ENCODE data around the gene PGF.

PGF gene

DNA sequence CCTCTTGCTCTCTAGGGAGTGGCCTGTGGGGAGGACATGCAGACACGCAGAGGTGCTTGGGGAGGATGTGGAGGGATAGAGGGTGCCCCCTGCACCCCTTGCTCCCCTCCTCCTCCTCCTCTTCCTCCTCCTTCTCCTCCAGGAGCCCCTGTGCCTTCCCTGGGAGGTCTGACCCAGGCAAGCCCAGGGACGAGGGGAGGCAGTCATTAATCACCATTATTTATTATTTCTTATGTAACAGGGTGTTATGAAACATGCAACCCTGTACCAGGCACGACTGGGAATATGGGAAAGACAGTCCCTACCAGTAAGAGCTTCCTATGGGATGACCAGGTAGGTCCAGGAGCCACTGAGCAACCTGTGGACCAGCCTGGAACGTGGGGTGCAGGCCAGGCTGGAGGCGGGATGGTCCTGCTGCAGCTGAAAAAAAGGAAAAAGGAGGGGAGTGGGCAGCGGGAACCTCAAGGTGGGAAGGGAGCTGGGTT, 22.5 kb upstream of the PGF start:
- DNase-seq, result no peak

DNA sequence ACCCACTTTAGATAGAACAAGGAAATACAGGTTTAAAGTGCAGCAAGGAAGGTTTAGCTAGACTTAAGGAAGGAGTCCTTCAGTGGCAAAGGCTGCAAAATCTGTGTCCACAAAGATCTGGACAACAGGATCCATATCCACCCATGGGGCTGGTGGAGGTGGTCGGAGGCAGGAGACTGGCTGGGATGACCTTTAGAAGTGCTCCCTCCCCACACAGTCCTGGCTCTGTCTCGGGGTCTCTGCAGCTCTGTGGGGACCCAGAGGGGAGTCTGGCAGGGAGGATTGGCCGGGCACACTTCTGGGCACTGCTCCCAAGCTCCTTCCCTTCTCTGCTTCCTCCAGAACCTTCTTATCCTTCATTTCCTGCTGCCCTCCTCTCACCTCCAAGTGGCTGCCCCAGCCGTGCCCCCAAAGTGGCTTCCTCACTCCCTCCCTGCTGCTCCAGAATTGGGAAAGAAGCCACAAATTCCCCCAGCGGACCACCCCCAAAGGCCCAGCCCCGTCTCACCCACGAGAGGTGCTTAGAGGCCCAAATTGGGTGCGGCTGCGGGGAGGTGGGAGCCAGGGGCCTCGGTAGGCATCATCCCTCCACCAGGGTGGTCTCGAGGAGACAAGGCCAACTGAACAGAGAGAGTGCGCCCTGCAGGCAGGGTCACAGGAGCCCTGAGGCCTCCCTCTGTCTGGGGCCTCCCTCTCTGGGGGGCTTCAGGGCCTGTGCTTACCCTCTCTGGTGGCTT, 21.9 kb upstream of the PGF start:
- no peak for DNase-seq

DNA sequence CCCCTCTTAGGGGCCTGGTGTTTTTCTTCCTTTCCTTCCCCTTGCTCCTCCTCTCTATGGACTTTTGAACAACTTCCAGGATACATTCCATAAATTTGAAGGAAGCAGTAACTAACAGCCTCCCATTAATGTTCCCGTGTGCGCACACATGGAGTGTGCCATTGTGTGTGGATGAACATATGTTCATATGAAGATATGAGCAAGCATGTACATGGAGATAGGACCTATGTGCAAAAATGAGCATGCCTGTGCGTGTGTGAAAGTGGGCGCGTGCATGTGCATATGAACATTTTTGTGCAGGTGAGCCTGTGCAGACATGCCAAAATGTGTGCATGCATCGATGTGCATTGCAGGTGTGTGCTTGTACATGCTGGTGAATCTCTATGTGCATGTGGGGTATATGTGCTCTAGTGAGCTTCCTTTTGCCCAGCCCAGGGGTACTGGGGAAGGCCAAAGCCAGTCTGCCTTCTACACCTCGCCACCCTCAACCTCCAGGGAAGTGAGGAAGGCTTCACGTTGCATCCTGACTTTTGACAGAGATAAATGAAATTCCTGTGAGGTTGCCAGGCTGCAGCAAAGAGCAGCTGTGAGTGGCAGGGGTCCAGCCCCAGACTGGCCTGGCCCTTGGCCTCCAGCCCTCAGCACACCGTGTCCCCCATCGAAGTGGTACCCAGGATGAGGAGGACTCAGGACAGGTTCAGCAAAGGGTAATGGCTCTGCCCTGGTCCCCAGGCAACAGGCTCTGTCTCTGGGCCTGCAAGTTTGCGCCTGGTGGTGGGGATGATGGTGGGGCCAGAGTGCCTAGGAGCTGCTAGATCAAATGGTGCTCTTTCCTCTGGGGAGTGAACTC, 21.1 kb upstream of the PGF start:
- no peak for DNase-seq

DNA sequence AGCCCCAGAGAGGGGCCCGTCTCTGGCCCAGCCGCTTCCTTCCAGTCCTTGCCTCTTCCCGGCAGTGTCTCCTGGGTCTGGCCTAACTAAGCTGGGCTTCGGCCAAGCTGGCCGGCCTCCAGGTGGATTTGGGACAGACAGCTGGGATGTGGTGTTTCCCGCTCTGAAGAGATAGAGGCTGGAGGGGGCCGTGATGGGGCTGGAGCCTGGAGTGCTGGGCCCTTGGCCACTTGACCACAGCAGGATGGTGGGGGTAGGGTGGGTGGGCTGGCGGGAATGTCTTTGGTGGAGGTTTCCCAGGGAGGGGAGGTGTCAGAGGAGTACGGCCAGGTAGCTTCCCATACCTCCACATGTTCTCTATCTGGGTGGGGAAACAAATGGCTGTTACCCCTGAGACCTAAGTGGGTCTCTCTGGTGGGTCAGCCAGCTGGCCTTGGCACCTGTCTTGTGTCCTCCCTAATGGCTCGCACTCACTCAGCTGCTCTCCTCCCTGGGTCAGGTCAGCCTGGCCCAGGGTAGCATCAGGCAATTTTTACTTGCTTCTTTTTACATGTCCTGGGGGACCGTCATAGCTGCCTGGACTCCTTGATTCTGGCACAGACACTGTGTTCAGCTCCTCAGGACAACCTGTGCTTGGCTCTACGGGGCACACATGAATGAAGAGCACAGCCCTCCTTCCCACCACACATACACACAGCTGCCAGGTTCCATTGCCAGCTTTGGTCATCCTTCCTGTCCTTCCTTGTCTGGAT, 19.8 kb upstream of the PGF start:
- DNase-seq, result no peak

DNA sequence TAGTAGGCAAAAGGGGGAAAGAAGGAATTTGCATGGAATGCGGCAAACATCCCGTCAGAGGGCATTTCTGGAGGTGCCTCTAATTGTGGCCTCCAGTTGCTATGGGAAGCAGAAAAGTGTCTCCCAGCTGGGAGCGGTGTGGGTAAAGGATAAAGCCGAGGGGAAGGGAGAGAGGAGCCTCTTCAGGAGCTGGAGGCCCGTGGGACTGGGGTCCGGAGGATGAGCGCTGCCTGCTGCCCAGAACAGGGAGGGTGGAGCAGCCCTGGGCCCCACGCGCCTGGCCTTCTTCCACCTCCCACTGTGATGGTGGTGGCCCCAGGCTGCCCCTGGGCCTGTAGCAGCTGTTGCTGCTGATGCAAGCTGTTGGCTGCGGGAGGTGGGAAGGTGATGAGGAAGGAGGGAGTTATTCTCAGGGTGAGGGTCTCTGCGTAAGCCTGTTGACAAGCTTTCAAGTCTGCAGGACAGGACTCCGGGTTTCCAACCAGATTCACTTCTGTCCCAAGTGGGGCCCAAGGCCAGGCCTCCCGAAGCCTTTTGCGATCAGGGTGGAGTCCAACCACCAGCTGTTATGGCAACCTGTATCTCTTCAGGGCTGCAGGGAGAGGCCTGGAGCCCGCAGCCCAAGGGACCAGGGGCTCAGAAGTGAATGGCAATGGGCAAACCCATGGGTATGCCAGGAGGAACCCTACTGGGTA, 19.1 kb upstream of the PGF start:
- no peak for DNase-seq

DNA sequence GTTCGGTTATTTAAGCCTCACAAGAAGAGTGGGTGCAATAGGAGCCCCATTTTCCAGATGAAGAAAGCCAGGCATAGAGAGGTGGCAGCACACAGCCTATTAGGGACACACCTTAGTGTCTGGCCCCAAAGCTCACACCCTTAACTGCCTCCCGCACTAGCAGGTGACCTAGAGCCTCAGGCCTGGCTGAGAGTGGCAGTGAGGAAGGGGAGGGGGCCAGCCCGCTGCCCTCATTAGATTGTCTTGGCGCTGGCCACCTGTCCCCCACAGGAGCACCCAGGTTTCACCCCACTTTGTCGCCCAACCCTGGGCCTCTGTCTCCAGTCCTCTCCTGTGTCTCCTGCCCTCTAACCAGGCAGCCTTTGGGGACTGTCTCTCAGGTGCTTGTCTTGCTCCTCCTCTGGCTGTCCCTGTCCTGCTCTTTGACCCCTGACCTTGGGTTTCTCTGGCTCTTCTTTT, 18.5 kb upstream of the PGF start:
- no peak for DNase-seq

DNA sequence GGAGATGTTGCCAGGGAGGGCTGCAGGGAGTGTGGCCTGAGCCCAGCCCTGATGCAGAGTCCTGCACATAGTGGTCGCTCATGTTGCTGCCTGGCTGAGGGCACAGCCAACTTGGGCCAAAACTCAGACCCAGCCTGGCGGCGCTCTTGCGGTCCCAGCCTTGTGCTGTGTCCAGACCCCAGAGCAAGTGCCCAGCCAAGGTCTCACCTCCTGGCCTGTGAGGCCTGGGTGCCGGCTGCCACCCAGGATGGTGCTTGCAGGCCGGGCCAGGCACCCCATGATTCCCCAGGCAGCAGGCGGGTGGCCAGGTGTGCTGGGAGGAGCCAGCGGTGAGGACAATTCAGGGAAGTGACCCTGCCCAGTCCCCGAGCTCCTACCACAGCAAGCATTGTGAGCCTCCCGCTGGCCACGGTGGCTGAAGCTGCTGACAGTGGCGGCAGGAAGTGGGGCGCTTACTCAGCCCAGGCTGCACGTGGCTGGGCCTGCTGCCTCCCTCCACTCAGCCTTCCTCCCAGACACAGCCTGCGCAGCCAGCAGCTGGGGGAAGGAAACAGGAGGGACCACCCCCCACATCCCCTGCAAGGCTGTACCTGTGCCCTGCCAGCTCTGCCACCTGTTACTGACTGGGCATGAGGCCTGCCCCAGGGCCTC, 17.7 kb upstream of the PGF start:
- no peak for DNase-seq

DNA sequence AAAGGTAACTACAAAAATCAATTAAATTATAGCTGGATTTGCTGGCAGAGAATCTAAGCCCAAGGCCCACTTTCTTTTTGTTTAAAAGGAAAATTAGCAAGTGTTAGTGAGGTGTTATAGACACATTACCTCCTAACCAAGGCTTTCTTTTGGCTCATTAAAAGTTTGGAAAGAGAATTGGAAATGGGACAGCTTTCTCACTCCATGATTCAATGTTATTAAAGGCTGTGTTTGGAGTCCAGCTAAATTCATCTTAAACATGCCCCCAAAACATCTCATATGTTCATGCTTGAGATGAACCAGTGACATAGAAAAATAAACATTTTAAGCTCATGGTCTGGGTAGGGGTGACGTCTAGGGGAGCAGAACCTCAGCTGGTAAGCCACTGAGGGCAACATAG, 13.4 kb upstream of the PGF start:
- DNase-seq, result no peak

DNA sequence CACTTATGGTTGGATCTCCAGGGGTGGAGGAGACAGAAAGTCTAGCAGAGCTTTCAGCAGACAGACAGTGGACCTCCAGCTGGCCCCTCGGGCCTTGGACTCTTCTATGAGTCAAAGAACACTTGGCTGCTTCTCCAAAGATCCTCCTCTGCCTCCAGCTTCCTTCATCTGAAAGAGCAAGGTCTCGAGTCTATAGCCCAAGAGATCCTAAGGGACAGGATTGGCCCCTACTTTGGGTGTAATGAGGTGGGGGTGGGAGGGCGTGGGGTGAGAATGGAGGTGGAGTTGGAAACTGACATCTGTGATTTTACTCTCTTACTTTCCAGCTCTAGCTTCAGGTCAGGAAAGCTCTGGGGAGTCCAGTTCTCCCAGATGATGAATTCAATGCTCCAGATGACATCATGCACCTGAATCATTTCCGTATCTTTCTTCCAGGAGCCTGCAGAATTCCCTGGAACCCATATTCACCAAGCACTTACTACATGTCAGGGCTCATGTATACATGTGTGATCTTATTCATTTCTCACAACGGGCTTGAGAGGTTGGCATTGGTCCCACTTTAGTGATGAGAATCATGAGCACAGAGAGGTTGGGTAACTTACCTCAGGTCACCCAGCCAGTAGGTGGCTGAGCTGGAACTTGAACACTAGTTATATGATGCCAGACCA, 10.2 kb upstream of the PGF start:
- DNase-seq, result no peak

DNA sequence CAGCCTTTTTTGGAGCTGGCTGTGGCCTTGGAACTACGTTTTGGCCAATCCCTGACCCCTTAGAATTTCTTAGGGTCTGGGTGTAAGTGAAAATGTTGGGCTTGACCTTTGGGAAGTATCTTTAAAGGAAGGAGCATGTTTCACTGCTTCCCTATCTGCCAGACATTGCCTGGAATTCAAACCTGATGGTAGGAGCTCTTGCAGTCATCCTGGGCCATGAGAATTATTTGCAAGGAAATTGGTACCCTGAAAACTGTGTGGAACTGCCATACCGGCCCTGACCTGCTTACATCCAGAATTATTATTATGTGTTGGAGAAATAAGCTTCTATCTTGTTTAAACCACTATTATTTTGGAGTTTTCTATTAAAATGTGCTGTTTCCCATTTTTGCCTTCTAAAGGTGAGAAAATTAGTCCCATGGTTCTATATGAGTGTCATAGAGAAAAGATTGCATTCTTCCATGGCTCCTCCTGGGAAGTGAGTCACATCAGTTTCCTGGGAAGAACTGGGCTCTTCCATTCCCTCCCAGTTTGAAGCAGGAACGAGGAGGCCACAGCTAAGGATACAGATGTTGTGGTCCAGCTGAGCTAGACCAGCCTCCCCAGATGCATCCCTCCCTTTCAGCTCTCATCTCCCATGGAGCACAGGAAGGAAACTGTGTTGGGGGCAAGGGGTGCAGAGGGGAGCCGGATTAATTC, 9.5 kb upstream of the PGF start:
- DNase-seq, result no peak

DNA sequence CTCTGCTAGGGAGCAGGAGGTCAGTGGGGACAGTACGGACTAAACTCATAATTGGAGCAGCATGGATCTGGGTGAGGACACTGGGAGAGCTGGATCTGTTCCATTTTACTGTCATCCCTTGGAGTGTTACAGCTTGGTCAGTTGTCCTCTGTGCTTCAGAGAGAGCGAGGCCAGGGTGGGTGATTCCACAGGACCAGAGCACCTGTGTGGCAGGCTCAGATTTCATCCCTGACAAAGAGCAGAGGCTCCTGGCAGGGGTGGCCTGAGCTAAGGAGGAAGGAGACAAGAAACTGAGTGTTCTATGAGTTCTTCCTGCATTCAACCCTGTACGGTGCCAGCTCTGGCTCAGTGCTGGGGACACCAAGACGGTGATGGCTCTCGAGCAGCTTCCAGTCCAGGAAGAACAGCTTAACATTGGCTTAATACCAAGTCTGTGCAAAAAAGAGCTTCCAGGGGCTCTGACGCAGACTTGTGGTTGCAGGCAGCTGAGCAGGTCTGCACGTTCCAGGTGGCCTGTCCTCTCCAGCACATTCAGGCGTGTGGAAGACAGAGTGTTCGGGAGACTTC, 8.4 kb upstream of the PGF start:
- no peak for DNase-seq

DNA sequence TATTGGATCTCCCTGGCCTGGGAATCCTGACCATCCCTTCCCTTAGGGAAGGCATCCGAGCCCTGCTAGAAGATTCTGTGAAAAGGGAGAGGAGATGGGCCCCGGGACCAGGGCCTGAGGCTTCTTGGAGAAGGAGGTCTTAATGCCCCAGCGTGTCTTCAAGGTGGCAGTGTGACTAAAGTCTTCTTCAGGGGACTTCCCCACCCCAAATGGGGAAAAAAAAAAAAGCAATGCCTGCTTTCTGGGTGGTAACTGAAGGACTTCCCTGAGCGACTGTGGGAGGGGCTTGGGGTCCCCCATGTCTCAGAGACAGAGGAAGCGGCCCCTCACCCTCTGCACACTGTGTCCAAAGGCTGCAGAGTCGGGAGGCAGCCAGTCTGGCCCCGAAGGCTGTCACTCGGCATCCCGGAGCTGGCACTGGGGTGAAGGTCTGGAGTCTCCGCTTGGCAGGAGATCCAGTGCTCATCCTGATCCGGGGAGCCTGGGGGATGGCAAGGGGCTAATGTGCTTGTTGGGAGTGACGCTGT, 7.8 kb upstream of the PGF start:
- DNase-seq, result no peak

DNA sequence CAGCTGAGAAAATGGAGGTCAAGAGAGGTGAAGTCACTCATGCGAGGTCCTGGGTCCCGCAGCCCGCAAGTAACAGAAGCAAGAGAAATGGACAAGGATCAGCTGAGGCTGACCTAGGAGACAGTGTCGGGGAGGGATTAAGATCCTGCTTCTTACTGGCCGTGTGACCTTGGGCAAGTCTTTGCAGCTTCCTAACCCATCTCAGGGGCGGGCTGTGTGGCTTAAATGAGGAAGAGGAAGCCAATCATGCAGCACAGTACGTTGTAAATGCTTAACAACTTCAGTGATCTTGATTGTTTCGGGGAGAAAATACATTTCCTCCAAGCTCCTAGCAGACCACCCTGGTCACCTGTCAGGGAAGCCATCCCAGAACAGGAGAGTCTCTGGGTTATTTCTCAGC, 7.1 kb upstream of the PGF start:
- DNase-seq, result no peak

DNA sequence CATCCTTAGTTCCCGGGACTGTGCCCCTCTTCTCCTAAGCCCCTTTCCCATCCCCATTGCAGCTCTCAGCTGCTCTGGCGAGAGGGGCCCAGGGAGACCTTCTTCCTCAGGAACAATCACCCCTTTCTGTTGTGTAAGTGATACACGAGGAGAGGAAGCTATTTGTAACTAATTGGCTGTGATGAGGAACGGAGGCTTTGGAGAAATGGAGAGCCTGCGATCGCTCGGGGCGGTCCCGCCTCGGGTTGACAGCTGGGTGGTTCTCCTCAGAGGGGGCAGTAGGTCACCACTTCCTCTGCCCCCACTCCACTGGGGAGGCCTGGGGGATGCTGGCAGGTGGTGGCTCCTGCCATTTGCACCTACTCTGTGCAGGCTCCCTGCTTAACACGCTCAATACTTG, 6.6 kb upstream of the PGF start:
- no peak for DNase-seq

DNA sequence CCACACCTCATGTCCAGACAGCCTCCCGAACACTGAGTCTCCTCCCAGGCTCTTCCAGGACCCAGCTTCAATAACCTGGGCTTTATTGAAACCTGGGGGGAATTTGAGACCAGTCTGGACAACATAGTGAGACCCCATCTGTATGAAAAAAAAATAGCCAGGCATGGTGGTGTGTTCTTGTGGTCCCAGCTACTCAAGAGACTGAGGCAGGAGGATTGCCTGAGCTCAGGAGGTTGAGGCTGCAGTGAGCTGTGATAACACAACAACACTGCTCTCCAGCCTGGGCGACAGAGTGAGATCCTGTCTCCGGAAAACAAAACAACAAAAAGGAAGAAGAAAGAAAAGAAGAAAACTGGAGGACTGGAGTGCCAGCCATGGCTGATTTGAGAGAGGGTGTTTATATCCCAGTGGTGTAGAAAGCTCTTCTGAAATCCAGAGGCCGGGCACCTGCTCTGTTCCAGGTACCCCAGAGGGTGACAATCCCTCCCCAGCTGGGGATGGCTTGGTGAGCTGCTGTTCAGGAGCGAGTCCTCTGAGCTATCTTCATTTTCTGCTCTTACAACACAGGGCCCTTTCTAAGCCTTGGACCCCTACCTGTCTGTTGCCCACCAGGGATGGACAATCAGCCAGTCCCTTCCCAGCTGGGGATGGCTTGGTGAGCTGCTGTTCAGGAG, 6.0 kb upstream of the PGF start:
- DNase-seq, result no peak

DNA sequence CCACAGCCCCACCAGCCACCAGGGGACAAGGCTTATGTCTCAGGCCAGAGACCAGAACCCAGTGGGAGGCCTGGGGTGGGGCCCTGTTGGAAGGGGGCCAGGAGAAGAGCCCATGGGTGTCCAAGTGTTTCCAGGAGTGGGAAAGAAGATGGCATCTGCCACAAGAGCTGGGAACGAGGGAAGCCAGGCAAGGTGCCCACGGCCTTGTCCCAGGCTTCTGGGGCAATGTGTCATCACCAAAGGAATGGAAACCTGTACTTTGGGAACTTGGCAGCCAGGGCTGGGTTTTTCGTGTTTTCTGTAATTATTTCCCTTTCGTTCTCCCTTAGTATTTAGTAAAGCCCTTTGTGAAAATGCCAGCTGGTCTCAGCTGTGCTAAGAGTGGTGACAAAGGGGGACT, 5.3 kb upstream of the PGF start:
- DNase-seq, result no peak

DNA sequence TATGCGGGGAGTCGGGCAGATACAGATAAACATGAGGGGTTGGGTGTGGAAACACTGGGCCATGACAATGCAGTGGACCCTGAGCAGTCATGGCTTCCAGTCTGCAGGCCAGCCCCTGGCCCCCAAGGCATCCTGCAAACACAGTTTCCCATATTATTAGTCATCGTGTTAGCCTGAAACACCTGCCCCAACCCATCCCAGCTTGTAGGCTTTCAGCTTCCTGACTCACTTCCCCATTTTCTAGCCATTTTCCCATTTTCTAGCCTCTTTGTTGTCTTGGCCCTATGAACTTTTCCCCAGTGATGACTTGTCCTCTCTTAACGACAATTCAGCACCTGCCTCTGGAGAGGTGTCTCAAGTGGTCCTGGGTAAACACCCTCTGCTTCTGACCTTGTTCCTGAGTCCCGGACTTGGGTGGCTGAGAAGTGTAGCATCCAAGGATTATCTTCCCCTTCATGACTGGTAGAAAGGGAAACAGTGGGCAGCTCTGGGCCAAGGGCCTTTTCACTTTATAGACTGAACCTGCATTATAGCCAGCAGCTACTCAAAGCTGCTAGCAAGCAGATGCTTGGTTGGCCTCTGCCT, 4.3 kb upstream of the PGF start:
- DNase-seq, result no peak

DNA sequence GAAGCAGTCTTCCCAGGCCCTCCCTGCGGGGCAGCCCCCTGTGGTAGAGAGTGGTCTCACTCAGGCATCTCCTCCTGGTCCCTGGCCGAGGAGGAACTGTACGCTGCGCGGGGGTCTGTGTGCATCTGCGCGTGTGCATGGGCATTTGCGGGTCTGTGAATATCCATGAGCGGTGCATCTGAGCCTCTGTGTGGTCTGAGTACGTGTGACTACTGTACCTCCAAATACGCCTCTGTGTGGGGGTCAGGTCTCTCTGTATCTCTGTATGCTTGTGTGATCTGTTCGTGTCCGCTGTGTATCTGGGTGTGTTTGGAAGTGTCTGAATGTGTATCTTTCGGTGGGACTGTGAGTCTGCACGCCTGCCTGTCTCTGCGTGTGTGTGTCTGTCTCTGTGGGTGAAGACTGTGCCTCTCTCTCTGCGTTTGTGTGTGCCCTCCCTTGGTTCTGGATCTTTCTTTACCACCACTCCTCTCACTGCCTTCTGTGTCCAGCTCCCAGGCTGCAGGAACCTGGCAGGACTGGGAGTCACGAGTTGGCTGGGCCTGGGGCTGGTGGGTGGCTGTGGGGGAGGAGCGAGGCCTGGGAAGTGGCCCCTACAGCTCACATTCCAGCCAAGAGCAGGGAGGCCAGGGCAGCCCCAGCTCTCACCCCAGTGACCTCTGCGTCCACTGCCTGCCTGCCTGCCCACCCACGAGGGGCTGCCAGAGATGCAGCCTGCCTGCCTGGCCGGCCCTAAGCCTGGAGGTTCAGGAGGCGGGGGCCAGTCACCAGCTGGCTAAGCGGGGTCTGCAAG, 1.1 kb upstream of the PGF start:
- no peak for DNase-seq

DNA sequence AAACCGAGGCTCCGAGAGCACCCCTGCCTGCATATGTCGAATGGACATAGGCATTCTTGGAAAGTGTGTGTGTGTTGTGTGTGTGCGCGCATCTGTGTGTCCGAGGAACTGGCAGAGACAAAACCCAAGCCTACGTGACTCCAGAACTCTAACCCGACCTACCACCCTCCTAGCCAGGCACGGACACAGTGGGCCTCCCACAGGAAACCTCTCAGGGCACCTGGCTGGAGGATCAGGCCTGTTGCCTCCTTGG, 556 bp upstream of the PGF start:
- no peak for DNase-seq

Measured in cortex of kidney (tissue), 1 donor.